ENCODE measurements around the gene RAE1. TPM values are rescaled to one million over a fixed set of nuclear protein-coding genes. Genes with fewer than 3 reads are reported as not detected.
"Not testable (repeated sequence)": the region's sequence is repeated elsewhere in the genome, so short reads cannot be mapped to it uniquely, and the experiment has no call there.

The RAE1 gene
- total RNA-seq, 1 donor from 2014 or later = 18.0 TPM

DNA sequence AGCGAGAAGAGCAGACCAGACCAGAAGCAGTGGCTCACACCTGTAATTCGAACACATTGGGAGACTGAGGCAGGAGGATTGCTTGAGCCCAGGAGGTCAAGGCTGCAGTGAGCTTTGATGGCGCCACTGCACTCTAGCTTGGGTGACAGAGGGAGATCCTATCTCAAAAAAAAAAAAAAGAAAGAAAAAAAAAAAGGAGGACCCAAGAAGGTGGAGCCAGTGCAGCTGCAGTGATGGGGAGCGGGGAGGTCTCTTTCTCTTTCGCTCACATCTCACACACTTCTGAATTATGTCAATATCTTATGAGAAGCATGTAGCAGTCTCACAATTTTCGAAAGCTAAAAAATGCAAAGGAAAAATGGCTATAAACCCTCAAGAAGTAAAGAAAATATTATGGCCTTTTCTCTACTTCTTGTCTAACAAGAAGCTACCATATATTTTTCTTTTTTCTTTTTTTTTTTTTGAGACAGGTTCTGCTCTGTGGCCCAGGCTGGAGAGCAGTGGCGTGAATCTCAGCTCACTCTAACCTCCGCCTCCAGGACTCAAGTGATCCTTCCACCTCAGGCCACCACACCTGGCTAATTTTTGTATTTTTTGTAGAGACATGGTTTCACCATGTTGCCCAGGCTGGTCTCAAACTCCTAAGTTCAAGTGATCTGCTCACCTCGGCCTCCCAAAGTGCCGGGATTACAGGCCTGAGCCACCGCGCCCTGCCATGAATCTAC is 25.3 kb upstream of the RAE1 start:
- DNase-seq (ENCODE audit: low spot score) = no peak

GRCh38 chr20:57326667-57327455 is 24.2 kb upstream of the RAE1 start:
- DNase-seq (ENCODE audit: low spot score) = no peak

GRCh38 chr20:57327820-57328219 is 23.2 kb upstream of the RAE1 start:
- no peak for DNase-seq (ENCODE audit: low spot score)

- no peak for DNase-seq (ENCODE audit: low spot score)
These were observed 21.3 kb upstream of the RAE1 start, which contains the start of gene SPO11 for GRCh38 chr20:57329608-57330221. SPO11 (plus strand) TSS chr20:57329803; CDS start chr20:57329868, 65 bp downstream.

GRCh38 chr20:57330998-57331397 is 20.1 kb upstream of the RAE1 start:
- DNase-seq (ENCODE audit: low spot score) = no peak

DNA sequence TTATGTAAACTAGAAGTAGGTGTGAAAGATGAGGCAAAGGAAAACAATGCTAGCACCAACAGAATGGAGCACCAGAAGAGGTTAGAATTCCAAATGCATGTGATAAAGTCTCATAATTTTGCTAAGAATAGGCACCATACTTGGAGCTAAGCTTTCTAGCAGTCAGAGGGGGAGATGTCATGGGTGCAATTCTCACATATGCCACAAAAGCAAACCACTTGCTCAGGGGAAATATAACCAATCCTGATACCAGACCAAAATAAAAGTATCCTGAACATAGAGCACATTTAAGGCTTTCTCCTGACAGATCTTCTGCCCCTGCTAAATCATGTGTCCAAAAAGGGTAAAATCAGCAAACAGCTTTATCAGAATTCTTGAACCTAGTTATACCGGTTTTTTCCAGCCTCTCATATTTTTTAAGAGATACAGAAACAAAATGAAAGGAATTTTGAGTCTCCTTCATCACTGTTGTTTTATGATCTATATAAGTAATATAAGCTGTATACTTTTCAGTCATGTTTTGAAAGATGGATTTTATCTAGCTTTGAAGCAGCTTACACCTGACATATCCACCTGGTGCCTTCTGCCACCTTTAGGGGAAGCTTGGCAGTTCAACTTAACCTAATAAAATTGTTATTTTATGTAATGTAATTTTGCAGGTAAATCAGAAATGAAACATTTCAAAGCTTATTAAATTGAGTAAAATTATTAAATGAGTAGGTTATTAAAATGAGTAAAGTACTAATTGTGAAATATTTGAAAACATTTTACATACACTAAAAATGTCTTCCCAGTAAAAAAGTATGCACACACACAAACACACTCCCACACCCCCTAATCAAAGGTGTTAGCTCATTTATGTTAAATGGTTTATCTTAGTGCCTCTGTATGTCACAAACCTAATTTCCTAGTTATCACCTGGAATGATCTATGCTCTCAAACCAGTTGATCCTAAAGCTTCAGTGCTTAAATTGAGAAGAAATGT is 18.7 kb upstream of the RAE1 start:
- DNase-seq (ENCODE audit: low spot score) = no peak

- DNase-seq (ENCODE audit: low spot score) = no peak
These were observed 15.7 kb upstream of the RAE1 start for GRCh38 chr20:57335392-57335791.

- DNase-seq (ENCODE audit: low spot score) = no peak
These were observed 9.4 kb upstream of the RAE1 start for GRCh38 chr20:57341663-57342062.

DNA sequence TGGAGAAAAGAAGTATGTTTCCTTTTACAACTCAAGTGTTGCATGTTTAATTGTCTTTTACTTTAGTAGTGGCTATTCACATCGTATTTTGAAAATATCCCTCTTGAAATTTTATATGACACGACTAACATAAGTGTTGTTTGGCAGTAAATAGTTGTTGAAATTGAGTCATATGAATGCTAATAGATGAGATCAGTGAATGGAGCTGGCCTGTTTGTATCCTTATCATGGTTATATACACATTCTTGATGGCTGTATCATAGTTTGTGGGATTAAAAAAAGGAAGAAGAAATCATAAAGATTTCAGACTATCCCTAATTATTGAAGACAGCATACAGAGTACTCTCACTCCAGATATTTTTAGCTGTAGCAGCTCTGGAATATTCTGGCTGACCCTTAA is 8.2 kb upstream of the RAE1 start:
- no peak for DNase-seq (ENCODE audit: low spot score)

DNA sequence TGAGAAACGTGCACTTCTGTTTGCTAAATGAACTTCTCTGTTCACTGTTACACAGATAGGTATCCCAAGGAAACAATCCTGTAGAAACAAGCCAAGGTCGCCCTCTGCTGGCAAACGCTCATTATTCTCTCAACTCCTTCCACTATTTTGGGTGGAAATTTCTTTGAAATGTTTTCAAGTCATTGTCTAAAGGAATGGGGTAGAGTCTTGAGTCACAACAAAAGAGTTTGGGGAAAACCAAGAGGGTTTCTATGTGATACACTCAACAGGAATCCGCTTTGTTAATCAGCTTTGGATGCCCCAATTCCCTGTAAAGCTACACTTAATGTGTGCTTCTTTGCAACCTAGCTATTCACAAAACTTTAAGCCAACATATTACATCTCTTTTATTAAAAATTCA is 4.6 kb upstream of the RAE1 start:
- no peak for DNase-seq (ENCODE audit: low spot score)

- DNase-seq (ENCODE audit: low spot score) = no peak
These were observed 3.7 kb upstream of the RAE1 start for GRCh38 chr20:57347393-57347792.

DNA sequence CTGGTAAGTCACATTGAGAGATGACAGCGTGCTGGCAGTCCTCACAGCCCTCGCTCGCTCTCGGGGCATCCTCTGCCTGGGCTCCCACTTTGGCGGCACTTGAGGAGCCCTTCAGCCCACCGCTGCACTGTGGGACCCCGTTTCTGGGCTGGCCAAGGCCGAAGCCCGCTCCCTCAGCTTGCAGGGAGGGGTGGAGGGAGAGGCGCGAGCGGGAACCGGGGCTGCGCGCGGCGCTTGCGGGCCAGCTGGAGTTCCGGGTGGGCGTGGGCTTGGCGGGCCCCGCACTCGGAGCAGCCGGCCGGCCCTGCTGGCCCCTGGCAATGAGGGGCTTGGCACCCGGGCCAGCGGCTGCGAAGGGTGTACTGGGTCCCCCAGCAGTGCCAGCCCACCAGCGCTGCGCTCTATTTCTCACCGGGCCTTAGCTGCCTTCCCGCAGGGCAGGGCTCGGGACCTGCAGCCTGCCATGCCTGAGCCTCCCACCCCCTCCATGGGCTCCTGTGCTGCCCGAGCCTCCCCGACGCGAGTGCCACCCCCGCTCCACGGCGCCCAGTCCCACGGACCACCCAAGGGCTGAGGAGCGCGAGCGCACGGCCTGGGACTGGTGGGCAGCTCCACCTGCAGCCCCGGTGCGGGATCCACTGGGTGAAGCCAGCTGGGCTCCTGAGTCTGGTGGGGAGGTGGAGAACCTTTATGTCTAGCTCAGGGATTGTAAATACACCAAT is 2.7 kb upstream of the RAE1 start:
- not testable (repeated sequence) for DNase-seq (ENCODE audit: low spot score)

DNA sequence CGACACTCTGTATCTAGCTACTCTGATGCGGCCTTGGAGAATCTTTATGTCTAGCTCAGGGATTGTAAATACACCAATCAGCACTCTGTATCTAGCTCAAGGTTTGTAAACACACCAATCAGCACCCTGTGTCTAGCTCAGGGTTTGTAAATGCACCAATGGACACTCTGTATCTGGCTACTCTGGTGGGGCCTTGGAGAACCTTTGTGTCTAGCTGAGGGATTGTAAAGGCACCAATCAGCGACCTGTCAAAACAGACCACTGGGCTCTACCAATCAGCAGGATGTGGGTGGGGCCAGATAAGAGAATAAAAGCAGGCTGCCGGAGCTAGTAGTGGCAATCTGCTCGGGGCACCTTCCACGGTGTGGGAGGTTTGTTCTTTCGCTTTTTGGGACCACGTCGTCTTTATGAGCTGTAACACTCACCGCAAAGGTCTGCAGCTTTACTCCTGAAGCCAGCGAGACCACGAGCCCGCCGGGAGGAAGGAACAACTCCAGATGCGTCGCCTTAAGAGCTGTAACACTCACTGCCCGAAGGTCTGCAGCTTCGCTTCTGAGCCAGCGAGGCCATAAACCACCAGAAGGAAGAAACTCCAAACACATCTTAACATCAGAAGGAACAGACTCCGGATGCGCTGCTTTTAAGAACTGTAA is 2.0 kb upstream of the RAE1 start:
- not testable (repeated sequence) for DNase-seq (ENCODE audit: low spot score)

- no peak for DNase-seq (ENCODE audit: low spot score)
These were observed 859 bp upstream of the RAE1 start for GRCh38 chr20:57350081-57350710.

- not testable (repeated sequence) for DNase-seq (ENCODE audit: low spot score)
These were observed 371 bp upstream of the RAE1 start for GRCh38 chr20:57350726-57351041.

DNA sequence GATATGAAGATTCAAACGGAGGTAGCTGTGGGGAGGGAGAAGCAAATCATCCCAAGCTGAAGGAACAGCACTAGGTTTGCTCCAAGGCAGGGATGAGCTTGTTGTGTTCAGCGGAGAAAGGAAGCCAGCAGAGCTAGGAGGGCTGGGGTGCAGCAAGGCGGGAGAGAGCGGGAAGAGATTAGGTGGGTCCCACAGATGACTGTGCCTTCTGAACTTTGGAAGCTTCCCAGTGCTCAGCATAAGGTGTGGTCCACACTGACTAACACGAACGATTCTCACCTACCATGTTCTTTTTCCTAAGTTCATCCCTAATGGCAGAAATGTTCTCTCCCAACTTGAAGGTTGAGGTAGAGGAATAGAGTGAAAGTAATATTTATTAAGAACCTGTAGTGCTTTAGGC is 1.2 kb downstream of the RAE1 start:
- DNase-seq (ENCODE audit: low spot score) = no peak

- DNase-seq (ENCODE audit: low spot score) = no peak
These were observed 2.3 kb downstream of the RAE1 start for GRCh38 chr20:57353351-57353750.

- DNase-seq (ENCODE audit: low spot score) = no peak
These were observed 10.5 kb downstream of the RAE1 start for GRCh38 chr20:57361517-57361916.

GRCh38 chr20:57364451-57364850 is 13.4 kb downstream of the RAE1 start:
- DNase-seq (ENCODE audit: low spot score) = no peak

Data from mesenteric fat pad (tissue), 1 donor.